HepG2 (cell line): ENCODE results near the gene MITF. TPM values are rescaled to one million over a fixed set of nuclear protein-coding genes. Genes with fewer than 3 reads are reported as not detected.
A peak's percentile ranks its signal among the peaks of the same experiment; 100 is the strongest.

Experiments
- BATF2 ChIP-seq: sonication (generic); formaldehyde crosslinking; IDR thresholded peaks from 2 replicates; pipeline ENCODE4 v1.8.0; 2022; ENCODE audit warnings: mild to moderate bottlenecking, missing genetic modification reagents, moderate library complexity
- ELF4 ChIP-seq: sonication (generic); formaldehyde crosslinking; IDR thresholded peaks from 2 replicates; pipeline ENCODE4 v1.5.0; 2020; ENCODE audit warnings: missing genetic modification reagents, mild to moderate bottlenecking, moderate library complexity, borderline replicate concordance
- FOXJ3 ChIP-seq: sonication (generic); formaldehyde crosslinking; IDR thresholded peaks from 2 replicates; pipeline ENCODE4 v1.4.0; 2020; ENCODE audit warnings: missing genetic modification reagents, mild to moderate bottlenecking, borderline replicate concordance
- HNF1B ChIP-seq: sonication (generic); formaldehyde crosslinking; IDR thresholded peaks from 2 replicates; pipeline ENCODE4 v1.5.1; 2020; ENCODE audit warnings: mild to moderate bottlenecking, moderate library complexity, missing genetic modification reagents
- HNRNPLL ChIP-seq: fragments of 200-400 bp; formaldehyde crosslinking; IDR thresholded peaks from 2 replicates; pipeline ENCODE4 v1.6.1; 2017; ENCODE audit warnings: mild to moderate bottlenecking, low read depth, low read length; ENCODE audit not compliant: poor library complexity, severe bottlenecking
- JUNB ChIP-seq: sonication (generic); formaldehyde crosslinking; IDR thresholded peaks from 2 replicates; pipeline ENCODE4 v1.8.0; 2022; ENCODE audit warnings: missing genetic modification reagents, mild to moderate bottlenecking, borderline replicate concordance
- MIER3 ChIP-seq: IDR thresholded peaks from 2 replicates; pipeline ENCODE4 v1.6.1; 2016; ENCODE audit warnings: missing compliant biosample characterization, borderline replicate concordance
- NRL ChIP-seq: sonication (generic); formaldehyde crosslinking; IDR thresholded peaks from 2 replicates; pipeline ENCODE4 v1.5.0; 2020; ENCODE audit warnings: missing genetic modification reagents, mild to moderate bottlenecking, moderate library complexity, borderline replicate concordance
- PHF21A ChIP-seq: sonication (generic); formaldehyde crosslinking; IDR thresholded peaks from 2 replicates; pipeline ENCODE4 v1.5.0; 2020; ENCODE audit warnings: mild to moderate bottlenecking, missing genetic modification reagents
- SOX5 ChIP-seq: IDR thresholded peaks from 2 replicates; pipeline ENCODE4 v1.6.1; 2016; ENCODE audit warnings: borderline replicate concordance
- ZBTB46 ChIP-seq: sonication (generic); formaldehyde crosslinking; IDR thresholded peaks from 2 replicates; pipeline ENCODE4 v1.4.0; 2020; ENCODE audit warnings: mild to moderate bottlenecking, missing genetic modification reagents, borderline replicate concordance
- ZNF143 ChIP-seq: sonication (generic); formaldehyde crosslinking; IDR thresholded peaks from 2 replicates; pipeline ENCODE4 v1.4.0; 2020; ENCODE audit warnings: missing genetic modification reagents
- ZNF20 ChIP-seq: sonication (generic); formaldehyde crosslinking; IDR thresholded peaks from 2 replicates; pipeline ENCODE4 v1.4.0; 2020; ENCODE audit warnings: mild to moderate bottlenecking, moderate library complexity, missing genetic modification reagents
- ZNF335 ChIP-seq: sonication (generic); formaldehyde crosslinking; IDR thresholded peaks from 2 replicates; pipeline ENCODE4 v1.4.0; 2020; ENCODE audit warnings: missing genetic modification reagents
- ZNF777 ChIP-seq: sonication (generic); formaldehyde crosslinking; IDR thresholded peaks from 2 replicates; pipeline ENCODE4 v1.4.0; 2020; ENCODE audit warnings: missing genetic modification reagents
- ZNF841 ChIP-seq: sonication (generic); formaldehyde crosslinking; IDR thresholded peaks from 2 replicates; pipeline ENCODE4 v1.8.1; 2023; ENCODE audit warnings: missing genetic modification reagents, borderline replicate concordance
- ZNF891 ChIP-seq: sonication (generic); formaldehyde crosslinking; IDR thresholded peaks from 2 replicates; pipeline ENCODE4 v1.5.0; 2020; ENCODE audit warnings: mild to moderate bottlenecking, missing genetic modification reagents
- polyA plus RNA-seq, 8 experiments: library from polyadenylated mRNA; depleted of rRNA in 3 of 8; stranded (reverse) in 7 of 8; unstranded in 1 of 8; fragments of >200 nt; fragmentation: Illumina TruSeq in 4 of 8; extraction: Trizol in 4 of 8; gene quantifications; 2 replicates each; pipeline versions ENCODE4 v1.2.1 to v1.2.3, GENCODE V29; 2011 to 2016; ENCODE audit warnings: low read depth in 4 of 8, missing spikeins in 1 of 8, mixed read lengths in 1 of 8; ENCODE audit not compliant: insufficient read depth in 1 of 8
- total RNA-seq, 5 experiments: library from RNA; depleted of rRNA; stranded (reverse); fragments of >200 nt; fragmentation: Illumina TruSeq; extraction: Trizol; gene quantifications; 2 replicates each; pipeline ENCODE4 v1.2.3, GENCODE V29; 2016; ENCODE audit warnings: low read depth in 1 of 5
- TF ChIP-seq, protein P1 (sequence below): sonication (generic); formaldehyde crosslinking; IDR thresholded peaks from 2 replicates; pipeline ENCODE4 v1.5.1; 2020; ENCODE audit warnings: missing genetic modification reagents, mild to moderate bottlenecking, borderline replicate concordance
- TF ChIP-seq, protein P2 (sequence below): sonication (generic); formaldehyde crosslinking; IDR thresholded peaks from 2 replicates; pipeline ENCODE4 v1.5.0; 2020; ENCODE audit warnings: missing genetic modification reagents
- TF ChIP-seq, protein P3 (sequence below): sonication (generic); formaldehyde crosslinking; IDR thresholded peaks from 2 replicates; pipeline ENCODE4 v1.8.0; 2022; ENCODE audit warnings: mild to moderate bottlenecking, missing genetic modification reagents; ENCODE audit not compliant: insufficient replicate concordance

The MITF gene
- total and polyA plus RNA-seq, 2 of the 13 experiments (the other 11 are each of a cell fraction or from before 2014, with no cell fraction given), result 0.12 to 0.38 TPM

DNA sequence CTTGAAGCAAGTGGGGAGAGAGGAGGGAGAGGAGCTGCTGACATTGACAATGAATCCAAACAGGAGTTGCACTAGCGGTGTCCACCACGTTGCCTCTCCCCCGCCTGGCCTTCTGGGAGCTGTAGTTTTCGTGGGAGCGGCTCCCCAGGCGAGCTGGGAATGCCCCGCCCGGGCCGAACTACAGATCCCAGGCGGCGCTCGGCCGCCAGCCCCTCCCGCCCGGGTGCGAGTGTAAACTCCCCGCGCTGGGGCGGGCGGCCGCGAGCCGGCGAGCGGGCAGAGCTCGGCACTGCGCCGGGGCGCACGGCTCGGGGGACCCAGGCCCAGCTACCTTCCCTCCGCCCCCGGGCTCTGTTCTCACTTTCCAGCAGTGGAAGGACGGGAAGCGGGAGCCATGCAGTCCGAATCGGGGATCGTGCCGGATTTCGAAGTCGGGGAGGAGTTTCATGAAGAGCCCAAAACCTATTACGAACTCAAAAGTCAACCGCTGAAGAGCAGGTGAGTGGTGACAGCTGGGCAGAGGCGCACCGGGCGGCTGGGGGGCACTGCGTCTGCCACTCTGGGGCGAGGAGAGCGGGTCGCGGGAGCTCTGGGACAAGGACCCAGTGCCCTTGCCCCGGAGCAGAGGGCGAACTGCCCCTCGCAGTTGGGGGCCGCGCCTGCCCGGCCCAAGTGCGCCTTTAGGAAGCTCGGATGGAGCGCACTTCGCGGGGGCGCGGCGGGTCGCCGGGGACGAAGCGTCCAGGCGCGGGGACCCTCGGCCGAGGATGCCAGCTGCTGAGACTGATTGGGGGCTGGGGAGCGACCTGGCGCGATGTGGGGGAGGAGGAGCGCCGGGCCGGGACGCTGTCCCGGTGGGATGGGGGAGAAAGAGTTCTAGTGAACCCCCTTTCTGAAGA lies at the start of gene MITF (continued):
- TF ChIP-seq, protein P1, sequence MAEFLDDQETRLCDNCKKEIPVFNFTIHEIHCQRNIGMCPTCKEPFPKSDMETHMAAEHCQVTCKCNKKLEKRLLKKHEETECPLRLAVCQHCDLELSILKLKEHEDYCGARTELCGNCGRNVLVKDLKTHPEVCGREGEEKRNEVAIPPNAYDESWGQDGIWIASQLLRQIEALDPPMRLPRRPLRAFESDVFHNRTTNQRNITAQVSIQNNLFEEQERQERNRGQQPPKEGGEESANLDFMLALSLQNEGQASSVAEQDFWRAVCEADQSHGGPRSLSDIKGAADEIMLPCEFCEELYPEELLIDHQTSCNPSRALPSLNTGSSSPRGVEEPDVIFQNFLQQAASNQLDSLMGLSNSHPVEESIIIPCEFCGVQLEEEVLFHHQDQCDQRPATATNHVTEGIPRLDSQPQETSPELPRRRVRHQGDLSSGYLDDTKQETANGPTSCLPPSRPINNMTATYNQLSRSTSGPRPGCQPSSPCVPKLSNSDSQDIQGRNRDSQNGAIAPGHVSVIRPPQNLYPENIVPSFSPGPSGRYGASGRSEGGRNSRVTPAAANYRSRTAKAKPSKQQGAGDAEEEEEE, result no peak
- TF ChIP-seq ZNF841 (CRISPR knock-in tag) (no peak), JUNB (CRISPR knock-in tag) (no peak), ZNF335 (CRISPR knock-in tag) (no peak), ZNF777 (CRISPR knock-in tag) (0 out of 2 replicates have a peak, but pooled peaks have one; percentile 37), NRL (CRISPR knock-in tag) (no peak), SOX5 (CRISPR knock-in tag) (no peak), ZBTB46 (CRISPR knock-in tag) (no peak), HNF1B (CRISPR knock-in tag) (0 out of 2 replicates have a peak, but pooled peaks have one; percentile 22), FOXJ3 (CRISPR knock-in tag) (no peak), PHF21A (CRISPR knock-in tag) (no peak), HNRNPLL (peak; percentile 77), ZNF20 (CRISPR knock-in tag) (no peak), ELF4 (CRISPR knock-in tag) (no peak), ZNF891 (CRISPR knock-in tag) (0 out of 2 replicates have a peak, but pooled peaks have one; percentile 21), ZNF143 (CRISPR knock-in tag) (peak; percentile 93), MIER3 (no peak), BATF2 (no peak)
- TF ChIP-seq, protein P2, sequence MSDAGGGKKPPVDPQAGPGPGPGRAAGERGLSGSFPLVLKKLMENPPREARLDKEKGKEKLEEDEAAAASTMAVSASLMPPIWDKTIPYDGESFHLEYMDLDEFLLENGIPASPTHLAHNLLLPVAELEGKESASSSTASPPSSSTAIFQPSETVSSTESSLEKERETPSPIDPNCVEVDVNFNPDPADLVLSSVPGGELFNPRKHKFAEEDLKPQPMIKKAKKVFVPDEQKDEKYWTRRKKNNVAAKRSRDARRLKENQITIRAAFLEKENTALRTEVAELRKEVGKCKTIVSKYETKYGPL (CRISPR knock-in tag), result no peak
- TF ChIP-seq, protein P3, sequence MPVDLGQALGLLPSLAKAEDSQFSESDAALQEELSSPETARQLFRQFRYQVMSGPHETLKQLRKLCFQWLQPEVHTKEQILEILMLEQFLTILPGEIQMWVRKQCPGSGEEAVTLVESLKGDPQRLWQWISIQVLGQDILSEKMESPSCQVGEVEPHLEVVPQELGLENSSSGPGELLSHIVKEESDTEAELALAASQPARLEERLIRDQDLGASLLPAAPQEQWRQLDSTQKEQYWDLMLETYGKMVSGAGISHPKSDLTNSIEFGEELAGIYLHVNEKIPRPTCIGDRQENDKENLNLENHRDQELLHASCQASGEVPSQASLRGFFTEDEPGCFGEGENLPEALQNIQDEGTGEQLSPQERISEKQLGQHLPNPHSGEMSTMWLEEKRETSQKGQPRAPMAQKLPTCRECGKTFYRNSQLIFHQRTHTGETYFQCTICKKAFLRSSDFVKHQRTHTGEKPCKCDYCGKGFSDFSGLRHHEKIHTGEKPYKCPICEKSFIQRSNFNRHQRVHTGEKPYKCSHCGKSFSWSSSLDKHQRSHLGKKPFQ (CRISPR knock-in tag), result no peak
